ENCODE data around the gene CTCFL.

The CTCFL gene

GRCh38 chr20:57524511-57525176 is at the start of gene CTCFL:
Gene CTCFL, minus strand, starts transcription at chr20:57525140. Its CDS starts 935 bp downstream, at chr20:57524205.
- no peak for DNase-seq

- no peak for DNase-seq
Observed at GRCh38 chr20:57573894-57574293, 49.0 kb upstream of the CTCFL start.

- no peak for DNase-seq
Observed at GRCh38 chr20:57573242-57573641, 48.3 kb upstream of the CTCFL start.

- no peak for DNase-seq
Observed at GRCh38 chr20:57571782-57572416, 47.0 kb upstream of the CTCFL start.

GRCh38 chr20:57570920-57571319 is 46.0 kb upstream of the CTCFL start:
- DNase-seq = no peak

GRCh38 chr20:57570145-57570850 is 45.4 kb upstream of the CTCFL start:
- no peak for DNase-seq

GRCh38 chr20:57568960-57569359 is 44.0 kb upstream of the CTCFL start:
- no peak for DNase-seq

- no peak for DNase-seq
Observed at GRCh38 chr20:57568088-57568896, 43.4 kb upstream of the CTCFL start.

- DNase-seq = no peak
Observed at GRCh38 chr20:57567471-57568079, 42.6 kb upstream of the CTCFL start.

- no peak for DNase-seq
Observed at GRCh38 chr20:57566803-57567459, 42.0 kb upstream of the CTCFL start.

- no peak for DNase-seq
Observed at GRCh38 chr20:57566399-57566798, 41.5 kb upstream of the CTCFL start.

- no peak for DNase-seq
Observed at GRCh38 chr20:57564951-57565642, 40.2 kb upstream of the CTCFL start.

- no peak for DNase-seq
Observed at GRCh38 chr20:57564180-57564802, 39.4 kb upstream of the CTCFL start.

- DNase-seq = no peak
Observed at GRCh38 chr20:57563522-57563921, 38.6 kb upstream of the CTCFL start.

GRCh38 chr20:57562541-57563465 is 37.9 kb upstream of the CTCFL start:
- no peak for DNase-seq

- no peak for DNase-seq
Observed at GRCh38 chr20:57561356-57562279, 36.7 kb upstream of the CTCFL start.

GRCh38 chr20:57560554-57561355 is 35.8 kb upstream of the CTCFL start, which contains the start of gene PCK1:
Gene PCK1, plus strand, starts transcription at chr20:57561110. Its CDS starts 302 bp downstream, at chr20:57561412.
- DNase-seq = no peak

All from activated T-cell treated with anti-CD3 and anti-CD28 coated beads, Interleukin-2, amount 50 U/mL, for 1 hour (primary cell).